K562 (cell line): ENCODE data around the gene TOM1. TPM values are rescaled to one million over a fixed set of nuclear protein-coding genes. Genes with fewer than 3 reads are reported as not detected.

Source experiments
- ATAC-seq: fragments of 200-7000 bp; cut with Tn5 transposase; 3 replicates; pipeline ENCODE4 v1.9.1; 2020; ENCODE audit warnings: moderate library complexity
- BruUV-seq: library from RNA; stranded (reverse); fragments of 400-500 nt; replicated peaks from 2 replicates; lab custom pipeline; 2021; lab: Mats Ljungman, UMichigan
- CTCF ChIA-PET: fragments of 300-600 bp; formaldehyde crosslinking; extraction: SDS; loops from one replicate; lab custom pipeline; 2021; ENCODE audit warnings: low intra/inter-chr PET ratio; lab: Yijun Ruan, JAX
- POLR2A ChIA-PET: fragments of 300-600, 350-650 bp; sonication (Branson Sonifier 250); formaldehyde crosslinking; extraction: SDS; loops from one replicate; lab custom pipeline; 2021; ENCODE audit warnings: antibody characterized with exemption, inconsistent platforms; lab: Yijun Ruan, JAX
- DNase-seq, 4 experiments: peaks; one replicate each; pipeline versions ENCODE4 v3.0.0 to v3.0.0-alpha.2; 2011 to 2018; ENCODE audit warnings: low spot score in 3 of 4, mixed read lengths in 3 of 4; ENCODE audit errors: extremely low read depth in 1 of 4
- FAIRE-seq: peaks from 2 replicates; lab custom pipeline; 2011; peaks lifted over from hg19 to GRCh38; lab: Jason Lieb, UNC
- H2AFZ ChIP-seq: 2 replicates; pipeline ENCODE4 v1.6.0; 2011; ENCODE audit warnings: low read depth, low read length, control low read depth, inconsistent platforms
- H3K27ac ChIP-seq: fragments of 200-600 bp; 3 replicates; pipeline ENCODE4 v1.8.0; 2011; ENCODE audit warnings: low read depth, mild to moderate bottlenecking, control low read depth, inconsistent platforms, low read length, moderate library complexity, mixed read lengths; ENCODE audit errors: extremely low read depth
- H3K27me3 ChIP-seq, 2 experiments: fragments of 300-600 bp in 1 of 2; 2 replicates in 1 of 2; 3 replicates in 1 of 2; pipeline versions ENCODE4 v1.6.0 to v1.8.0; 2011; ENCODE audit warnings: inconsistent platforms in 2 of 2, low read length in 2 of 2, mild to moderate bottlenecking in 1 of 2, mixed read lengths in 1 of 2, moderate library complexity in 1 of 2; ENCODE audit not compliant: control insufficient read depth in 2 of 2, insufficient read depth in 2 of 2
- H3K36me3 ChIP-seq: fragments of 300-600 bp; 3 replicates; pipeline ENCODE4 v1.8.0; 2011; ENCODE audit warnings: mild to moderate bottlenecking, low read length, inconsistent platforms; ENCODE audit not compliant: control insufficient read depth, insufficient read depth
- H3K4me1 ChIP-seq, 2 experiments: fragments of 200-600 bp in 1 of 2; replicated peaks in 1 of 2; 2 replicates in 1 of 2; 3 replicates in 1 of 2; pipeline versions ENCODE4 v1.5.1 to v1.8.0; 2011; ENCODE audit warnings: inconsistent platforms in 2 of 2, low read length in 2 of 2, mild to moderate bottlenecking in 1 of 2, mixed read lengths in 1 of 2, moderate library complexity in 1 of 2; ENCODE audit not compliant: control insufficient read depth in 2 of 2, insufficient read depth in 2 of 2
- H3K4me2 ChIP-seq: 2 replicates; pipeline ENCODE4 v1.6.1; 2011; ENCODE audit warnings: low read length, control low read depth, inconsistent platforms, mixed read lengths; ENCODE audit not compliant: insufficient read depth
- H3K4me3 ChIP-seq: fragments of 200-600 bp; sonication (generic), shearing (Covaris generic); 2 replicates; pipeline ENCODE4 v1.5.1; 2016; ENCODE audit warnings: control low read depth, inconsistent platforms
- H3K79me2 ChIP-seq: fragments of 200-600 bp; 3 replicates; pipeline ENCODE4 v1.8.0; 2011; ENCODE audit warnings: low read length, inconsistent platforms; ENCODE audit not compliant: control insufficient read depth, insufficient read depth
- H3K9ac ChIP-seq, 2 experiments: 2 replicates each; pipeline versions ENCODE4 v1.6.0 to v1.6.1; 2011; ENCODE audit warnings: low read depth in 2 of 2, low read length in 2 of 2, control low read depth in 1 of 2, inconsistent platforms in 1 of 2, mild to moderate bottlenecking in 1 of 2, mixed read lengths in 1 of 2; ENCODE audit not compliant: insufficient read depth in 1 of 2
- H3K9me1 ChIP-seq: one replicate; pipeline ENCODE4 v1.6.0; 2011; ENCODE audit warnings: inconsistent platforms, mild to moderate bottlenecking, low read length, moderate library complexity; ENCODE audit not compliant: control insufficient read depth, insufficient read depth
- H3K9me3 ChIP-seq: replicated peaks from 2 replicates; pipeline ENCODE4 v1.5.1; 2011; ENCODE audit warnings: low read depth, low read length, inconsistent platforms; ENCODE audit not compliant: control insufficient read depth, insufficient read depth
- H4K20me1 ChIP-seq: replicated peaks from 2 replicates; pipeline ENCODE4 v1.6.1; 2011; ENCODE audit warnings: low read length, inconsistent platforms, mixed read lengths; ENCODE audit not compliant: control insufficient read depth, insufficient read depth
- CLOCK ChIP-seq: fragments of 250-450 bp; sonication (Bioruptor Pico); IDR thresholded peaks from 2 replicates; pipeline ENCODE4 v1.4.0; 2020; ENCODE audit warnings: mild to moderate bottlenecking, moderate library complexity, borderline replicate concordance
- MAZ ChIP-seq, 2 experiments: fragments of 450-650 bp in 1 of 2; sonication (generic) in 1 of 2; formaldehyde crosslinking; IDR thresholded peaks in 1 of 2; conservative IDR thresholded peaks in 1 of 2; 2 replicates each; pipeline versions ENCODE4 v1.4.0 to v1.5.0; 2020; ENCODE audit warnings: mild to moderate bottlenecking in 1 of 2, missing genetic modification reagents in 1 of 2
- MCM7 ChIP-seq, 2 experiments: fragments of 450-650 bp; IDR thresholded peaks; 2 replicates each; pipeline ENCODE4 v1.6.1; 2016 to 2018
- NCOR1 ChIP-seq: fragments of 450-650 bp; IDR thresholded peaks from 2 replicates; pipeline ENCODE4 v1.6.1; 2016; ENCODE audit warnings: mild to moderate bottlenecking, moderate library complexity
- THRAP3 ChIP-seq: fragments of 450-650 bp; IDR thresholded peaks from 2 replicates; pipeline ENCODE4 v1.6.1; 2016; ENCODE audit warnings: mild to moderate bottlenecking, inconsistent platforms, borderline replicate concordance
- THRB ChIP-seq: fragments of 450-650 bp; formaldehyde crosslinking; conservative IDR thresholded peaks from 2 replicates; pipeline ENCODE4 v1.4.0; 2022; ENCODE audit warnings: mild to moderate bottlenecking, missing genetic modification characterization
- TRIM24 ChIP-seq, 2 experiments: fragments of 450-650 bp; IDR thresholded peaks; 2 replicates each; pipeline ENCODE4 v1.6.1; 2016
- ZKSCAN1 ChIP-seq: fragments of 150-350 bp; IDR thresholded peaks from 2 replicates; pipeline ENCODE4 v1.6.1; 2016; ENCODE audit warnings: low read depth, low read length
- ZNF23 ChIP-seq: fragments of 250-450 bp; sonication (Bioruptor Pico); IDR thresholded peaks from 2 replicates; pipeline ENCODE4 v1.4.0; 2020; ENCODE audit warnings: mild to moderate bottlenecking
- ZNF609 ChIP-seq: sonication (generic); formaldehyde crosslinking; IDR thresholded peaks from 2 replicates; pipeline ENCODE4 v1.8.1; 2023; ENCODE audit warnings: missing genetic modification reagents, mild to moderate bottlenecking, borderline replicate concordance
- ZNF668 ChIP-seq: fragments of 250-450 bp; sonication (Bioruptor Pico); IDR thresholded peaks from 2 replicates; pipeline ENCODE4 v1.8.0; 2022; ENCODE audit warnings: mild to moderate bottlenecking, inconsistent platforms
- ZSCAN29 ChIP-seq: fragments of 450-650 bp; IDR thresholded peaks from 2 replicates; pipeline ENCODE4 v1.6.1; 2017
- in situ Hi-C: fragments of 300-500 bp; cut with MboI; formaldehyde crosslinking; loops from 4 replicates; pipeline ENCODE4 v1.15.0; 2018; ENCODE audit warnings: inconsistent platforms, mixed read lengths
- intact Hi-C: fragments of 100-400 bp; cut with micrococcal nuclease; formaldehyde crosslinking; loops from 2 replicates; pipeline ENCODE4 v1.14.2; 2022
- polyA plus RNA-seq, 8 experiments: library from polyadenylated mRNA; depleted of rRNA in 4 of 8; stranded (reverse) in 5 of 8; unstranded in 3 of 8; fragments of >200 nt; fragmentation: Nextera tagmentation in 2 of 8; fragmentation: Illumina TruSeq in 1 of 8; extraction: Ambion mirVana in 2 of 8; extraction: Trizol in 1 of 8; gene quantifications; 2 replicates each; pipeline versions ENCODE4 v1.2.1 to v1.2.3, GENCODE V29; 2011 to 2014; ENCODE audit warnings: inconsistent platforms in 1 of 8, missing spikeins in 1 of 8
- total RNA-seq, 7 experiments: library from RNA; depleted of rRNA in 6 of 7; stranded (reverse); fragments of >200 nt in 6 of 7; fragmentation: Illumina TruSeq in 2 of 7; extraction: Trizol in 2 of 7; gene quantifications; 2 replicates each; pipeline versions ENCODE4 v1.2.1 to v1.2.3, GENCODE V29; 2011 to 2021; ENCODE audit warnings: low replicate concordance in 1 of 7
- TF ChIP-seq, protein P1 (sequence below): fragments of 450-650 bp; IDR thresholded peaks from 2 replicates; pipeline ENCODE4 v1.6.1; 2016; ENCODE audit warnings: mild to moderate bottlenecking

TOM1 gene
- total and polyA plus RNA-seq, 9 of the 15 experiments (the other 6 are each of a cell fraction or from before 2014, with no cell fraction given): 0.64 to 20.6 (median 12.0) TPM

DNA sequence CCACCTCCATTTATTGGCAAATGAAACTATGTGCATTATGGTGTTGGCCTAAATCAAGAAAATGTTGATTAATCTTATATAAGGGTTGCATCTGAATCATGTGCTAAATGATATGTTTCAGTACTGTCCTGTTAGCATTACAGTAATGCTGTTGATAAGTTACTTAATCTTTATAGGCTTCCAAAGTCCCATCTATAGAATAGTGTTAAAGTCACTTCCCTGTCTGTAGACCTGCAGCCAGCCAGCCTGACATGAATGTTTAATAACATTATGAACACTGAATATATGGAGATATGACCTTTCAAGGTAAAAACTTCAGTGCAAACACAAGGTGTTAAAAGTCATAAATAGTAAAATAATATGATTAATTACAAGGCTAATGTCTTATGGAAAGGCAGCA is 3.6 kb upstream of the TOM1 start:
- no peaks in the 10 kb centered on the region for H3K9me3 ChIP-seq
- TF ChIP-seq ZNF668 (CRISPR knock-in tag) (no peak), MAZ (CRISPR knock-in tag; conservative IDR thresholded peaks at IDR 0.05 in 1 of 2, IDR thresholded peaks at IDR 0.05 in 1 of 2) (no peak), ZSCAN29 (no peak), CLOCK (no peak), ZNF609 (CRISPR knock-in tag) (no peak), THRAP3 (no peak), TRIM24 (IDR thresholded peaks at IDR 0.05) (no peak), ZKSCAN1 (no peak), NCOR1 (no peak), ZNF23 (CRISPR knock-in tag) (no peak), MCM7 (IDR thresholded peaks at IDR 0.05) (no peak), THRB (no peak)
- TF ChIP-seq, protein P1, sequence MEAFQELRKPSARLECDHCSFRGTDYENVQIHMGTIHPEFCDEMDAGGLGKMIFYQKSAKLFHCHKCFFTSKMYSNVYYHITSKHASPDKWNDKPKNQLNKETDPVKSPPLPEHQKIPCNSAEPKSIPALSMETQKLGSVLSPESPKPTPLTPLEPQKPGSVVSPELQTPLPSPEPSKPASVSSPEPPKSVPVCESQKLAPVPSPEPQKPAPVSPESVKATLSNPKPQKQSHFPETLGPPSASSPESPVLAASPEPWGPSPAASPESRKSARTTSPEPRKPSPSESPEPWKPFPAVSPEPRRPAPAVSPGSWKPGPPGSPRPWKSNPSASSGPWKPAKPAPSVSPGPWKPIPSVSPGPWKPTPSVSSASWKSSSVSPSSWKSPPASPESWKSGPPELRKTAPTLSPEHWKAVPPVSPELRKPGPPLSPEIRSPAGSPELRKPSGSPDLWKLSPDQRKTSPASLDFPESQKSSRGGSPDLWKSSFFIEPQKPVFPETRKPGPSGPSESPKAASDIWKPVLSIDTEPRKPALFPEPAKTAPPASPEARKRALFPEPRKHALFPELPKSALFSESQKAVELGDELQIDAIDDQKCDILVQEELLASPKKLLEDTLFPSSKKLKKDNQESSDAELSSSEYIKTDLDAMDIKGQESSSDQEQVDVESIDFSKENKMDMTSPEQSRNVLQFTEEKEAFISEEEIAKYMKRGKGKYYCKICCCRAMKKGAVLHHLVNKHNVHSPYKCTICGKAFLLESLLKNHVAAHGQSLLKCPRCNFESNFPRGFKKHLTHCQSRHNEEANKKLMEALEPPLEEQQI: no peak

More for the DNA sequence above, 3.6 kb upstream of the TOM1 start:
- Histone ChIP-seq H3K9me1 (no peaks in the 10 kb centered on the region), H3K27ac (no peak overlapping the region), H3K9ac (no peak overlapping the region), H3K4me2 (no peak overlapping the region), H3K27me3 (no peaks in the 10 kb centered on the region), H2AFZ (no peak overlapping the region), H3K36me3 (peaks cover 52% of the 10 kb centered on the region), H3K4me1 (peaks cover 7 to 16% of the 10 kb centered on the region in 2 experiments; a peak in 4 of 5 replicates), H3K79me2 (peaks cover 5% of the 10 kb centered on the region; the same call in 2 of the 3 replicates), H3K4me3 (no peak overlapping the region), H4K20me1 (no peaks in the 10 kb centered on the region)
- POLR2A ChIA-PET: interaction anchor here (0.8 kb wide), 1 partner anchor 11 kb away, joined by 3 read pairs; no protein-coding TSS in a partner anchor
- no TSS peak for BruUV-seq
- CTCF ChIA-PET: no interaction called here
- DNase-seq (no peak), FAIRE-seq (no peak), ATAC-seq (no peak)
- in situ Hi-C loops (no loop called here), intact Hi-C loops (no loop called here)
